G401 (cell line): ENCODE data around the gene PHYKPL. TPM values are rescaled to one million over a fixed set of nuclear protein-coding genes. Genes with fewer than 3 reads are reported as not detected.
"Not testable (repeated sequence)": the region's sequence is repeated elsewhere in the genome, so short reads cannot be mapped to it uniquely, and the experiment has no call there.

ENCODE experiments used
- DNase-seq: peaks from one replicate; pipeline ENCODE4 v3.0.0-alpha.2; 2015; ENCODE audit warnings: low spot score
- in situ Hi-C: cut with HindIII; loops from 2 replicates; pipeline ENCODE4 v1.10.0; 2016; ENCODE audit warnings: low sequenced_read_pairs, mixed read lengths
- total RNA-seq: library from RNA; depleted of rRNA; stranded (reverse); fragments of >200 nt; shearing (Covaris generic); gene quantifications from 2 replicates; pipeline ENCODE4 v1.2.3, GENCODE V29; 2014

Gene PHYKPL
- total RNA-seq, 1 experiment from 2014 or later, result 26.6 TPM

DNA sequence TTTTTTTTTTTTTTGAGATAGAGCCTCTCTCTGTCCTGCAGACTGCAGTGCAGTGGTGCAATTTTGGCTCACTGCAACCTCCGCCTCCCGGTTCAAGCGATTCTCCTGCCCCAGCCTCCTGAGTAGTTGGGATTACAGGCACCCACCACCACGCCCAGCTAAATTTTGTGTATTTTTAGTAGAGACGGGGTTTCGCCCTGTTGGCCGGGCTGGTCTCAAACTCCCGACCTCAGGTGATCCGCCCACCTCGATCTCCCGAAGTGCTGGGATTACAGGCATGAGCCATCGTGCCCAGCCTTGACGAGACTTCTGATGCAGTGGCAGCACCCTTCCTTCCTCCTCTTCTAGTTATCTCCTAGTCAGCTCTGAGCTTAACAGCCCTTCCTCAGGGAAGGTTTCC is 3.5 kb downstream of the PHYKPL start:
- DNase-seq, in situ Hi-C loops: not testable (repeated sequence)

DNA sequence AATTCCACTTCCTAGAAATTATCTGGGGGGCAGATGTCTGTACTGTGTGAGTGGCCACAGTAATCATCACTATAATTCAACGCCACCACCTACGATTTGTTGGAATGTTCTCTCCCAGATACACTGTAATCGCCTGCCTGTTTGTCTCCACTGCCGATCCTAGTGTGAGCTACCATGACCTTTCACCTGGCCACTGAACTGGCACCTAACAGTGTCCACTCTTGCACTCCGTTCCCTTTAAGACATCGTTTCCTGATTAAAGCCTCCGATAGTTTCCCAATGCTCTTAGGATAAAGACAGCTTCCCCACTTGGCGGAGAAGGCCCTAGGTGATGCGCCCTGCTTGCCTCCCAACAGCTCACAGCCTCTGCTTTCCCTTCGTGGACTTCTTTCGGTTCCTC is 4.0 kb downstream of the PHYKPL start:
- in situ Hi-C loops, result no loop called here
- DNase-seq, result no peak

DNA sequence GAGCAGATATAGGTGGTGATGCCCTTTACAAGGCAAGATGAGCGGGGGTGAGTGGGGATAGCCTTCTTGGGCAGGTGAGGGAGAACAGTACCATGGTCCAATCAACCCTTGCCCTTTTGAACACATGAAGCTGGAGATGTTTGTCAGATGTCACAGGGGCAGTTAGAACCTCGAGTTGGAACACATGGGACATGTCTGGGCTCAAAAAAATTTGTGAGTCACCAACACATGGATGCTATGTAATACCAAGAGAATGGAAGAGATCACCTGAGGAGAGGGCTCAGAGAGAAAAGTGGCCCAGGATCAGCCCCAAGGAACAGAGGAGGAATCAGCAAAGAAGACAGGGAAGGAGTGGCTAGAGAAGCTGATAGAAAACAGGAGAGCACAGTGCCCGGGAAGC is 4.7 kb downstream of the PHYKPL start:
- no peak for DNase-seq
- in situ Hi-C loops, result no loop called here

DNA sequence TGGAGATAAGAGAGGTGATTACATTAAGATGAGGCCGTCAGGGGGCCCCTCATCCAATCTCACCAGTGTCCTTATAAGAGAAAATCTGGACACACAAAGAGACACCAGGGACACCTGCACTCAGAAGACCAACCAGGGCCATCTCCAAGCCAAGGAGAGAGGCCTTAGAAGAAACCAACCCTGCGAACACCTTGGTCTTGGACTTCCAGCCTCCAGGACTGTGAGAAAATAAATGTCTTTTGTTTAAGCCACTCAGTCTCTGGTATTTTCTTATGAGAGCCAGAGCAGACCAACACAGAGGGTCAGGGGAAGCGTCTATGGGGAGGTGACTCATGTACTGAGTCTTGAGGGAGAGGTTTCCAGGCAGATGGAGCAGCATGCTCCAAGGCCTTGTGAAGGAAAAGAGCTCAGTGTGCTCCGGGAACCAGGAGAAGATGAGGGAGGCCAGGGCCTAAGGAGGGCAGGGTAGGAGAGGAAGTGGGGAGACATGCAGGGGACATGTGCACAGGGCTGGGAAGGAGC is 5.4 kb downstream of the PHYKPL start:
- DNase-seq, result no peak
- in situ Hi-C loops, result no loop called here

DNA sequence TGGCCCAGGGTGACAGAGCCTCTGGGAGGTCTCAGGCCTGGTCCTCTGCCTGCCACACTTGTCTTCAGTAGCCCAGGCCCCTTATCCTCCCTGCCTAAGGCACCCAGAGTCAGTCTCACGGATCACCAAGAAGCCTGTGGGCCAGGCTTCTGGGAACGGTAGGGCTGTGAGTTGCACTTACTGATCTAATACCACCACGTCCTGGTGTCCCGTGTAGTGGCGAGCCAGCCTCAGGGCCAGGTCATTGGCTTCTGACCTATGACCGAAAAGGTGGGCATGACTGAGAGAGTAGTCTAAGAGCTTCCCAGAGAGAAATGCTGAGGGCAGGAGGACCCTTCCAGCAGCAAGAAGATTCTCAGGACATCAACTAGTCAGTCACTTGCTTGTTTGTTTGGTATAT is 7.4 kb downstream of the PHYKPL start:
- no peak for DNase-seq
- in situ Hi-C loops, result no loop called here

DNA sequence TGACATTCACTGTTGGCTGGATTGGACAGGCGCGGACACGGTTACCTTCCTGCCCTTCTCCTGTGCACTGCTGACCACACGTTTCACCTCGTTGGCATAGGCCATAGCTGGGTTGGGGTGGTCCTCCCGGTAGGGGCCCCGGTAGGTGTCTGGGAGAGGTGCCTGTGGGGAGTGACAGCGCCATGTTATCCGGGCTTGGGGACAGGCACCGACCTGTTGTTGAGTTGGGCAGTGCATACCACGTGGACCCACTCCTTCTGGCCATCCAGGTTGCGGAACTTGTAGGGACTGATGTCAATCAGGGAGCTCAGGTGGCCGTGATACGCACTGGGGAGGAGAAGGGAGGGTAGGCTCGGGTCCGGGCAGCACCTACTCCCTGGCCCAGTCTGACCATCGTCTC is 8.2 kb downstream of the PHYKPL start:
- in situ Hi-C loops, result no loop called here
- no peak for DNase-seq

DNA sequence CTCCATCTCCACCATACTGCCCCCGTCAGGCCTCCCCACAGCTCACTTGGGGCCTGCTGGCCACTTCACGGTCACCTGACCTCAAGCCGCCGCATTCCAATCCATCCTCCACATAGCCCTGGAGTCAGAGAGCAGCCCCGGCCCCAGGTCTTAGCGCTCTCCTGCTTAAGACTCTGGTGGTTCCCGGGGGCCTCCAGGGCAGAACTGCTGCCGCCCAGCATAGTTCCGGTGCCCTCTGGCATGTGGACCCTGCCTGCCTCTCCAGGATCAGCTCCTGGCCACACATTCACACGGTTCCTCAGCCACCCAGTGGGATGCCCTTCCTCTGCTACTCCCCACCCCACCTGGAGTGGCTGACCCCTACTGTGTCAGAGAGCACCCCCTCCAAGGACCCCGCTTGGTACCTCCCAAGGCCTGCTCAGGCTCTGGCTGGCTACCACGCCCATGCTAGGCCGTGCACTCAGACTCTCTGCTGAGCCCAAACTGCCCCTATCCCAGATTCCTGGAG is 8.7 kb downstream of the PHYKPL start:
- in situ Hi-C loops, result no loop called here
- DNase-seq, result no peak

DNA sequence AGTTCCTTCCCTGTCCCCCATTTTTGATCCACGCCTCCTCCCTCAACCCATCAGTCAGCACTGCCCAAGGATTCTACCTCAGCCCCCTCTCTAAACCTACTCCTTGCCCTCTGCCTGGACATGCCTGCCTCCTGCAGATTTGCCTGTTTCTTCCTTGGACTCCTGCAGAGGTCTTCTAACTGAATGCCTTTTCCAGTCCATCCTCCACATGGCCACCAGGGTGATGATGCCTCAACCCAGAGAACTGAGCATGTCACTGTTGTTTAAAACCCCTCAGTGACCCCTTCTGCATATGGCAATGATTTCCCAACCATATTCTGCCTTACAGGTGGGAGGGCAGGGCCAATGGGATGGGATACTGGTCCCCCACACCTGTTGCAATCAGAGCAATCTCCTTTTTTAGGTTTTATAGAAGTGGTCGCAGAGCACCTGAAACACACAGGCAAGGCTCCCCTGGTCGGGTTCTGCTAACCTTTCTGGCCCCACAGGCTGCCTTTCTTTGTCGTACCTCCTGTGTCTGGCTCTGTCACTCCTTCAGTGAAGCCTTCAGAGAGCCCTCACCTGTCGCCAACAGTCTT is 9.3 kb downstream of the PHYKPL start:
- DNase-seq, result no peak
- in situ Hi-C loops, result no loop called here

DNA sequence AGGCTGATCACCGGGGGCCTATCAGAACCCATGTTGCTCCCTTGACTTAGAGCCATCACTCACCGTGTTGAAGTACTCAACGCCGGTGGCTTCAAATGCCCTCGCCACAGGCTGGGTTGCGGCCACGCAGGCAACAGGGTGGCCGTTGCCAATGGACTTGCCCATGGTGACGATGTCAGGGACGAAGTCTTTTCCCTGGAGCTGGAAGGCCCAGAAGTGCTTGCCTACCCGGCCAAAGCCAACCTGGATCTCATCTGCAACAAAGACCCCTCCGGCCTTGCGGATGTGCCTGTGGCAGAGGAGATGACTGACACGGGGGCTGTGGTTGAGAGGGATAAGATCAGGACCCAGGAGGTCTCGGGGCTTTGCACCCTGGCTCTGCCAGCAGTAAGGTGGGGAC is 10.3 kb downstream of the PHYKPL start:
- no peak for DNase-seq

DNA sequence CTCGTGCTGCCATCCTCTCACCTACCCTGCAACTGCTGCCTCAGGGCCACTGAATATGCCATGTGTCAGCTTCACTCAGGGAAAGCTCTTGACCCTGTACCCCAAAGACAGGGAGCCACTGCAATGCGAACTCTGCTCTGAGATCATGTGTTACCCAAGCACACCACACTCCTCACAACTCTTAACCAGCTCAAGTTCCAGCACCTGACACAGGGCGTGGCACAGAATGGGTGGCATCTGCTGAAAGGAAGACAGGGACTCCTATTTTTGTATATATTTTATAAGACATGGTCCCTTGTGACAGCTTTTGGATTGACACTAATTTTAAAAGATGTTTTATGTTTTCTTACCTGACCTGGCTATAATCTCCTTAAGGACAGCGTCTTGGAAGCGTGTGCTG is 10.7 kb downstream of the PHYKPL start:
- in situ Hi-C loops, result no loop called here
- DNase-seq, result no peak

More for the DNA sequence above, 10.3 kb downstream of the PHYKPL start:
- in situ Hi-C loops, result no loop called here

DNA sequence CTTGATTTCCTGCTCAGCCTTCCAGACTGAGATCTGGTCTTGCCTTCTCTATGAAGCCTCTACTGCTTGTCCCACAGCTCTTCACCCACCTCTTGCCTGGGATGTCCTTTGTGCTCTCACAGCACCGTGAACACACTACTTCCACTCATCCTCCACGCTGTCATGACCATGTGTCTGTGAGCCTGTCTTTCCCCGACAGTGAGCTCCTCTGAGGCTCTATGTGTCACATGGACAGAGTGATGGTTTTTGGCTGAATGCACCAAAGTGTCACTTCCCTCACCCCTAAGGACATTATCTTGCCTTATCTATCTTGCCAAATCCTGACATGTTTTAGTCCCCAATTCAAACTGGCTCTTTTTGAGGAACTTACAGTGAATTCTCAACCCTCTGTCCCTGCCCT is 11.3 kb downstream of the PHYKPL start:
- DNase-seq, result no peak
- in situ Hi-C loops, result no loop called here

DNA sequence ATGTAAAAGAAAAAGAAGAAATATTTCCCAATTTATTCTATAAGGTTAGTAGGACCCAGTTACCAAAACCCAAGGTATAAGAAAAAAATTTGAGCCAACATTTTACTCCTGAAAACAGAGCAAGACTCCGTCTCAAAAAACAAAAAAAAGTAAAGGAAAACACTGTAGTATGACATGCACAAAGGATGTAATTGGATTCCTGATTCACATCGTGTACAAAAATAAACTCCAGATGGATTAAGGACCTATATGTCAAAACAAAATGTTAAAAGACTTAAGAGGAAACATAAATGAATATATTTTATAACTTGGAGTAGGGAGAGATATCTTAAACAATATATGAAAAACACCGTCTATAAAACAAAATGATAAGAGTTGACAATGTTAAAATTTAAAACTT is 13.8 kb downstream of the PHYKPL start:
- no peak for DNase-seq
- in situ Hi-C loops, result no loop called here

DNA sequence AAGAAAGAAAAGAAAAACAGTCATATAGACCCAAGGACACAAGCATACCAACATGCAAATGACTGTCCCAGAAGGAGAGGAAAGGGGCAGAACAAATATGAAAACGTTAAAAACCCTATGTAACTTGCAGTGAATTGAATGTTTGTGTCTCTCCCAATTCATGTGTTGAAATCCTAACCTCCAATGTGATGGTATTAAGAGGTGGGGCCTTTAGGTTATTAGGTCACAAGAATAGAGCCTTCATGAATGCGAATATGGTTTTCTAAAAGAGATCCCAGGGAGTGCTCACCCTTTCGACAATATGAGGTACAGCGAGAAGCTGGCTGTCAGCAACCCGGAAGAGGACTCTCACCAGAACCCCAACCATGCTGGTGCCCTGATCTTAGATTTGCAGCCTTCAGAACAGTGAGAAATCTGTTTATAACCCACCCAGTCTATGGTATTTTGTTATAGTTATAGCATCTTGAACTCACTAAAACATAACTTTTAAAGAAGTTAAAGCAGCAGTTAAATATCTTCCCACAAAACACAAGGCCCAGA is 14.3 kb downstream of the PHYKPL start:
- in situ Hi-C loops, result no loop called here
- no peak for DNase-seq

DNA sequence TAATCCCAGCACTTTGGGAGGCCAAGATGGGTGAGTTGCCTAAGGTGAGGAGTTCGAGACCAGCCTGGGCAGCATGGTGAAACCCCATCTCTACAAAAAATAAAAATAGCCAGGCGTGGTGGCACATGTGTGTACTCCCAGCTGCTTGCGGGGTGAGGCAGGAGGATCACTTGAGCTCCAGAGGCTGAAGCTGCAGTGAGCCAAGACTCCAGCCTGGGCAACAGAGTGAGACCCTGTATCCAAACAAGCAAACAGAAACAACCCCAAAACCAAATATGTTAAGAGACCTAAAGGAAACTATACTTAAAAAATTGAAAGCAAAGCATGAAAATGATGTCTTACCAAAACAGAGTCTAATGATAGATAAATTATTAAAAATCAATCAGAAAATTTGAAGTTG is 15.8 kb downstream of the PHYKPL start:
- in situ Hi-C loops, result no loop called here

DNA sequence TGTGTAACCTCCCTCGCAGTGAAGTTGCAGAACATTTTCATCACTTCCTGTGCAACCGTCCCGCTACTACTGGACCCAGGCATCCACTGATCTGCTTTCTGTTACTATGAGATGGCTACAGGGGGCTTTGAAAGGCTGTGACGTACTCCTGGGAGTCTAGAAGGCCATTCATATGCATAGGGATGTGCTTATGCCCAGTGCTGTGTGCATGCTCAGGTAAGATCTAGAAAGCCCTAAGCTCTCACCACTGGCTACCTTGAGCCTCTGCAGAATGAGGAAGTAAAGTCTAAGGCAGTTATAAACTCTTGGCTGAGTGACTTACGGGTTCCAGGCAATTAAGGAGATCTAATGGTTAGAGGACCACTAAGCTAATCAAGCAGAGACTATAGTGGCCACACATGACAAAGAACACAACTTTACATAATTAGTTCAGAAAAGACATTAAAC is 16.5 kb downstream of the PHYKPL start:
- DNase-seq, result no peak
- in situ Hi-C loops, result no loop called here

More for the DNA sequence above, 15.8 kb downstream of the PHYKPL start:
- DNase-seq, result no peak

DNA sequence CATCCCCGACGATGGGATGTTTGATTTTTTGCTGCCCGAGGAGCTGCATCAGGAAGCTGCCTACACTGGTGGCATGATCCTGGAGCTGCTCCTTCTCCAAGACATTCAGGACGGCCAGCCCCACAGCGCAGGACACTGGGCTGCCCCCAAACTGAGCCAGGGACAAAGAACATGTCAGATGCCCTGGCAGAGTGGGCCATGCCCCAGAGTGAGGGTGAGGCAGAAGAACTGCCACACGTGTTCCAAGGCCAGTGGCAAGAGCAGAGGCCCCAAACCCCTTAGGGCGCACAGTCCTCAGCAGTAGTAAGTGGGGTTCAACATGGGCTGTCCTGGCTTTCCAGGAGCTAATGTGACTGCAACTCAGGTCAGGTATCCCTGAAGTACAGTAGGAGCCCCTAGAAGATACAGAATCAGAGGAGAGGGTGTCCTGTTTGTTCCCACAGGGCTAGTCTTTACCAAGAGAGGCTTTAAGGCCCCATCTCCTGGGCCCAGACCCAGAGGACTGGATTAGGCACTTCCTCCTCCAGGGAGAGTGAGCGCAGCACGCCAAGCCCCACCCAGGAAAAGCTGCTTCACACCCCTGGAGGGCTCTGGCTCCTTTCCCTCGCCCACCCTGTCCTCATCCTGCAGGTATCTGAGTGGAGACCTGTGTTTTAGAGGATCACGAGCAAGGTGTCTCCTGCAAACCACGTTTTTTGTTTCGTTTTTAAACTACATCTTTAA is 17.2 kb downstream of the PHYKPL start:
- DNase-seq, result no peak
- in situ Hi-C loops, result no loop called here

DNA sequence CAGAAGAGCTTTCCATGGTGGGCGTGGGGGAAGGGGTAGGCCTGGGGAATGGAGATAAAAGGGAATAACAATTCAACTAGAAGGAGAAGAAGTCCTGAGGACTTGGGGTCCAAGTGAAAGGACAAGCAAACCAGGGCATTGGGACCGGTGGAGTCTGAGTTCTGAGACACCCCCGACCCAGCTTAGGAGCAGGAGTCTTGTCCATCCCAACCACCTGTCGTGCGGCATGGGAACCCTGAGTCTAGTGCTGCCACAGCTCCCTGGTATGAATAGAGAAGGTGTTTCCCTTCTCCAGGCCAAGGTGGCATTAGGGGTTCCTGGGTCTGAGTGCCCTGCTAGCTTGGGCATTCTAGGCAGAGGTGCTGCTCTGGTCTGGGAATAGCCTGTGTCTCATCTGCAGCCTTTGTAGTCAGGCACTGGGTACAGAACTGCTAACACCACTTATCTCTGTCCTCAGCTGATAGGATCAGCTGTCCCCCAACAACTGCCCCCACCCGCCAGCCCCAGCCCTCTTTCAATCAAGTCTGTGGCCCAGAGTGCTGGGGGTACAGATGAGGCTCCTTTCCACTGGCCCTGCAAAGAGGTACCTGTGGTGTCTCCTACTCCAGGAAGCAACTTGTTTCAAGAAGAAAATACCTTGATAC is 18.3 kb downstream of the PHYKPL start:
- no peak for DNase-seq
- in situ Hi-C loops, result no loop called here

DNA sequence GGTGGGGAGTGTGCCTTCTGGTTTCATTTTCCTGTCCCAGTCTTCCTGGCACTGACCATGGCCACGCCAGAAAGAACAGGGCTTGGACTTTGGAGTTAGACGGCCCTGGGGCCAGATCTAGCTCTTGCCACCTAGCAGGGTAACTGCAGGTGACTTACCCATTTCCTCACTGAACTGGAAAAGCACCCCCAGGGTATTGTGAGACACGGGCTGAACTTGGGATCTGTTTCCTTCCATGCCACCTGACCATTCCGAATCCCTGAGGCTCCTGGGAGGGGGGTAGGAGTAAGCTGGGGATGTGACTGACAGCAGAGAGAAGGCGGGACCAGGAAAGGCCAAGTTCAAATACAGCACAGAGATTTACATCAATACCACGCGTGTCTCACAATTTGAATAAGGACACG is 18.9 kb downstream of the PHYKPL start:
- no peak for DNase-seq
- in situ Hi-C loops, result no loop called here

DNA sequence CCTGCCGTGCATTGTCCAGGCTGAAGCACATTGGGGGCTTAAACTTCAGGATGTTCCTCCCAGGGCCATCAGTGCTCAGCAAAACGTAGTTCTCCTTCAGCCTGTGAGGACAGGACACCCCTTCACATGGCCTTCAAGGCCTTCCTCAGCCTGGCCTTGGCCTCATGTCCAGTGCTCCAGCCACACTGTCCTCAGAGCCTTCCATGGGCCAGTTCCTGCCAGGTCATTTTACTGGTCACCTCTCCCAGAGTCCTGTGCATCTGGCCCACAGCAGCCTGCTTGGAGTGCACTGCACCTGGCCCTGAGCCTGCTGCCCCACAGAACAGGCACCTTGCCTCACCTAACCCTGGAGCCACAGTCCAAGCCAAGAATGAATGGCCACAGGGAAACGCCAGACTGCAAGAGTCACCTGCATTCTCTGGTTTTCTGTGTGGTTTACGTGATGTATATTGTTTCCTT is 19.6 kb downstream of the PHYKPL start:
- in situ Hi-C loops, result no loop called here
- DNase-seq, result no peak
